A549 (cell line): ENCODE results near the gene SLC8A1. TPM values are rescaled to one million over a fixed set of nuclear protein-coding genes. Genes with fewer than 3 reads are reported as not detected.

Experiments used
- ATAC-seq, 2 experiments: fragments of 200-7000 bp in 1 of 2; fragments of >200 bp in 1 of 2; cut with Nextera tagmentation in 1 of 2; cut with Tn5 transposase in 1 of 2; 3 replicates each; pipeline versions ENCODE4 v1.8.0 to v1.9.1; 2018 to 2020; ENCODE audit warnings: mild to moderate bottlenecking in 1 of 2, moderate library complexity in 1 of 2
- CTCF ChIA-PET: fragments of 300-600 bp; sonication (Branson Sonifier 250); formaldehyde crosslinking; extraction: SDS; loops from one replicate; lab custom pipeline; 2021; ENCODE audit warnings: antibody characterized with exemption, inconsistent platforms; lab: Yijun Ruan, JAX
- POLR2A ChIA-PET: fragments of 350-600 bp; formaldehyde crosslinking; extraction: SDS; loops from one replicate; lab custom pipeline; 2021; ENCODE audit warnings: antibody characterized with exemption, inconsistent platforms; lab: Yijun Ruan, JAX
- DNase-seq, 2 experiments: peaks; one replicate each; pipeline versions ENCODE4 v3.0.0 to v3.0.0-alpha.2; 2011 to 2016; ENCODE audit warnings: low read depth in 1 of 2, low spot score in 1 of 2
- FAIRE-seq: peaks from 2 replicates; lab custom pipeline; 2011; peaks lifted over from hg19 to GRCh38; lab: Jason Lieb, UNC
- H3K27ac ChIP-seq, 2 experiments: fragments of >200 bp; sonication (Bioruptor Twin); formaldehyde crosslinking; 3 replicates each; pipeline ENCODE4 v1.5.1; 2016 to 2017
- H3K4me1 ChIP-seq: fragments of >200 bp; sonication (Bioruptor Twin); formaldehyde crosslinking; 3 replicates; pipeline ENCODE4 v1.6.1; 2016
- H3K4me2 ChIP-seq: fragments of >200 bp; sonication (Bioruptor Twin); formaldehyde crosslinking; 3 replicates; pipeline ENCODE4 v1.6.1; 2016
- H3K4me3 ChIP-seq: fragments of >200 bp; sonication (Bioruptor Twin); formaldehyde crosslinking; 3 replicates; pipeline ENCODE4 v1.5.1; 2016
- H3K9me3 ChIP-seq: fragments of >200 bp; sonication (Bioruptor Twin); formaldehyde crosslinking; 3 replicates; pipeline ENCODE4 v1.6.1; 2016
- ATOH8 ChIP-seq: fragments of 250-450 bp; sonication (Bioruptor Pico); IDR thresholded peaks from 2 replicates; pipeline ENCODE4 v1.5.0; 2020; ENCODE audit warnings: low read depth, mild to moderate bottlenecking, moderate library complexity
- CHD2 ChIP-seq: fragments of 150-350 bp; IDR thresholded peaks from 2 replicates; pipeline ENCODE4 v1.6.1; 2014; ENCODE audit warnings: low read length; ENCODE audit not compliant: partially characterized antibody
- CHD4 ChIP-seq: fragments of 200-600 bp; sonication (generic); IDR thresholded peaks from 2 replicates; pipeline ENCODE4 v1.6.1; 2016; ENCODE audit warnings: antibody characterized with exemption, mild to moderate bottlenecking, borderline replicate concordance
- EP300 ChIP-seq, 2 experiments: fragments of >200 bp; sonication (Bioruptor Twin); formaldehyde crosslinking; IDR thresholded peaks; 2 replicates in 1 of 2; 3 replicates in 1 of 2; pipeline ENCODE4 v1.6.1; 2016 to 2017
- FOSB ChIP-seq: fragments of 250-450 bp; sonication (Bioruptor Pico); IDR thresholded peaks from 2 replicates; pipeline ENCODE4 v1.5.0; 2020; ENCODE audit warnings: mild to moderate bottlenecking, moderate library complexity
- FOXS1 ChIP-seq: fragments of 250-450 bp; sonication (Bioruptor Pico); IDR thresholded peaks from 2 replicates; pipeline ENCODE4 v1.5.0; 2020; ENCODE audit warnings: mild to moderate bottlenecking, moderate library complexity
- HDAC2 ChIP-seq: fragments of 200-600 bp; sonication (generic); IDR thresholded peaks from 2 replicates; pipeline ENCODE4 v1.6.1; 2016
- HEYL ChIP-seq: fragments of 250-450 bp; sonication (Bioruptor Pico); IDR thresholded peaks from 2 replicates; pipeline ENCODE4 v1.8.0; 2021; ENCODE audit warnings: mild to moderate bottlenecking, moderate library complexity
- JUN ChIP-seq, 2 experiments: fragments of >200 bp; sonication (Bioruptor Twin); formaldehyde crosslinking; IDR thresholded peaks; 2 replicates in 1 of 2; 3 replicates in 1 of 2; pipeline ENCODE4 v1.6.1; 2016 to 2017
- MAFK ChIP-seq: fragments of 450-650 bp; IDR thresholded peaks from 2 replicates; pipeline ENCODE4 v1.6.1; 2014; ENCODE audit not compliant: partially characterized antibody
- MYC ChIP-seq: IDR thresholded peaks from 2 replicates; pipeline ENCODE4 v1.6.1; 2012; ENCODE audit warnings: mild to moderate bottlenecking, inconsistent platforms, low read length, improper control_type of control experiment, borderline replicate concordance
- NFE2L2 ChIP-seq: fragments of 150-350 bp; conservative IDR thresholded peaks from 2 replicates; pipeline ENCODE4 v1.6.1; 2014; ENCODE audit warnings: low read length
- NR3C1 ChIP-seq: fragments of >200 bp; sonication (Bioruptor Twin); formaldehyde crosslinking; IDR thresholded peaks from 3 replicates; pipeline ENCODE4 v1.6.1; 2017
- POLR2A ChIP-seq: IDR thresholded peaks from 2 replicates; pipeline ENCODE4 v1.6.1; 2012; ENCODE audit warnings: mild to moderate bottlenecking, low read length
- POLR2AphosphoS2 ChIP-seq: conservative IDR thresholded peaks from 2 replicates; pipeline ENCODE4 v1.6.1; 2012; ENCODE audit warnings: low read length, improper control_type of control experiment, inconsistent platforms
- RARB ChIP-seq: fragments of 250-450 bp; sonication (Bioruptor Pico); IDR thresholded peaks from 2 replicates; pipeline ENCODE4 v1.8.0; 2021; ENCODE audit warnings: mild to moderate bottlenecking, moderate library complexity
- RCOR1 ChIP-seq: fragments of 150-350 bp; IDR thresholded peaks from 2 replicates; pipeline ENCODE4 v1.6.1; 2014; ENCODE audit warnings: antibody characterized with exemption, low read length, low read depth
- SMC3 ChIP-seq: fragments of >200 bp; sonication (Bioruptor Twin); formaldehyde crosslinking; IDR thresholded peaks from 3 replicates; pipeline ENCODE4 v1.6.1; 2018; ENCODE audit warnings: inconsistent platforms
- SREBF2 ChIP-seq: fragments of 450-650 bp; IDR thresholded peaks from 2 replicates; pipeline ENCODE4 v1.6.1; 2014; ENCODE audit warnings: mild to moderate bottlenecking, moderate library complexity
- TFCP2L1 ChIP-seq: fragments of 250-450 bp; sonication (Bioruptor Pico); IDR thresholded peaks from 2 replicates; pipeline ENCODE4 v1.5.0; 2021; ENCODE audit warnings: mild to moderate bottlenecking
- TP53 ChIP-seq: fragments of 250-450 bp; sonication (Bioruptor Pico); IDR thresholded peaks from 2 replicates; pipeline ENCODE4 v1.5.0; 2021; ENCODE audit warnings: mild to moderate bottlenecking, moderate library complexity
- ZFP36 ChIP-seq: fragments of 450-650 bp; IDR thresholded peaks from 2 replicates; pipeline ENCODE4 v1.6.1; 2014; ENCODE audit warnings: borderline replicate concordance; ENCODE audit not compliant: partially characterized antibody
- ZNF302 ChIP-seq: fragments of 250-450 bp; sonication (Bioruptor Pico); IDR thresholded peaks from 2 replicates; pipeline ENCODE4 v1.9.0; 2021; ENCODE audit warnings: inconsistent platforms, mild to moderate bottlenecking, moderate library complexity
- WGBS: methylation state at CpG from one replicate; pipeline ENCODE4 v1.1.6; 2017; ENCODE audit errors: missing lambda C conversion rate; 5-methylcytosine and 5-hydroxymethylcytosine counted together
- polyA plus RNA-seq, 4 experiments: library from polyadenylated mRNA; depleted of rRNA in 3 of 4; stranded (reverse); fragments of >200 nt; fragmentation: RNase III in 1 of 4; extraction: RNeasy Plus Mini Kit Qiagen cat#74134 plus additional on column Dnase treatment in 1 of 4; gene quantifications; 2 replicates in 3 of 4; 3 replicates in 1 of 4; pipeline ENCODE4 v1.2.3, GENCODE V29; 2011 to 2017
- TF ChIP-seq, protein P1 (sequence below): fragments of 450-650 bp; IDR thresholded peaks from 2 replicates; pipeline ENCODE4 v1.6.1; 2014; ENCODE audit warnings: antibody characterized with exemption
- TF ChIP-seq, protein P2 (sequence below): fragments of 200-600 bp; sonication (generic); IDR thresholded peaks from 2 replicates; pipeline ENCODE4 v1.6.1; 2016; ENCODE audit warnings: antibody characterized with exemption, mild to moderate bottlenecking, moderate library complexity

Gene SLC8A1
- polyA plus RNA-seq, 2 of the 4 experiments (the other 2 are of a cell fraction), result 0.28 to 0.92 TPM

DNA sequence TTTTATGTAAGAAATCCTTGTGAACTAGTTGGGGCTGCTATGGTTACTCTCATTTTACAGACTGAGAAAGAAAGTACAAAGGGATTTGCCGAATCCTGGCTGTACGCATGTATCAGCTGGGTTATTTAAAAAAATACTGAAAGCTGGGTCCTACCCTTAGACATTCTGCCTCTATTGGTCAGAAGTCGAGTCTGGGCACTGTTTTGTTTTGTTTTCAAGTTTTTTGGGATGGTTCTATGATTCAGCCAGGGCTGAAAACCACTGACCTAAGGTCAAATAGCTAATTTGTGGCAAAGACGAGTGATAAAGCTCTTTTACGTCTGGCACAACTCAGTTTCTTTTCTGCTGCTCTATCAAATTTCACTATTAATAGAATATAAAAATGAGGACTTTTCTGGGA is 5.9 kb upstream of the SLC8A1 start:
- DNase-seq (no peak), ATAC-seq (no peak), FAIRE-seq (no peak)
- WGBS, result 72% methylated on average over 5 of the region's 5 CpGs
- no peak overlapping the region for H3K4me3 ChIP-seq
- H3K27ac ChIP-seq, result no peak overlapping the region
- H3K4me2 ChIP-seq, result no peak overlapping the region
- no peaks in the 10 kb centered on the region for H3K9me3 ChIP-seq
- TF ChIP-seq SMC3, result no peak
- no peak for TF ChIP-seq NFE2L2
- TF ChIP-seq TP53 (CRISPR knock-in tag), result no peak
- no peak for TF ChIP-seq FOSB (CRISPR knock-in tag)
- no peak for TF ChIP-seq CHD2
- TF ChIP-seq RCOR1, result no peak
- no peak for TF ChIP-seq POLR2A
- TF ChIP-seq HDAC2, result no peak
- no peak for TF ChIP-seq TFCP2L1 (CRISPR knock-in tag)
- TF ChIP-seq SREBF2, result no peak
- TF ChIP-seq, protein P1, sequence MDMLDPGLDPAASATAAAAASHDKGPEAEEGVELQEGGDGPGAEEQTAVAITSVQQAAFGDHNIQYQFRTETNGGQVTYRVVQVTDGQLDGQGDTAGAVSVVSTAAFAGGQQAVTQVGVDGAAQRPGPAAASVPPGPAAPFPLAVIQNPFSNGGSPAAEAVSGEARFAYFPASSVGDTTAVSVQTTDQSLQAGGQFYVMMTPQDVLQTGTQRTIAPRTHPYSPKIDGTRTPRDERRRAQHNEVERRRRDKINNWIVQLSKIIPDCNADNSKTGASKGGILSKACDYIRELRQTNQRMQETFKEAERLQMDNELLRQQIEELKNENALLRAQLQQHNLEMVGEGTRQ, result no peak
- no peak for TF ChIP-seq NR3C1
- no peak for TF ChIP-seq FOXS1
- TF ChIP-seq HEYL (CRISPR knock-in tag), result no peak
- no peak for TF ChIP-seq ZFP36
- no peak for TF ChIP-seq MAFK
- TF ChIP-seq, protein P2, sequence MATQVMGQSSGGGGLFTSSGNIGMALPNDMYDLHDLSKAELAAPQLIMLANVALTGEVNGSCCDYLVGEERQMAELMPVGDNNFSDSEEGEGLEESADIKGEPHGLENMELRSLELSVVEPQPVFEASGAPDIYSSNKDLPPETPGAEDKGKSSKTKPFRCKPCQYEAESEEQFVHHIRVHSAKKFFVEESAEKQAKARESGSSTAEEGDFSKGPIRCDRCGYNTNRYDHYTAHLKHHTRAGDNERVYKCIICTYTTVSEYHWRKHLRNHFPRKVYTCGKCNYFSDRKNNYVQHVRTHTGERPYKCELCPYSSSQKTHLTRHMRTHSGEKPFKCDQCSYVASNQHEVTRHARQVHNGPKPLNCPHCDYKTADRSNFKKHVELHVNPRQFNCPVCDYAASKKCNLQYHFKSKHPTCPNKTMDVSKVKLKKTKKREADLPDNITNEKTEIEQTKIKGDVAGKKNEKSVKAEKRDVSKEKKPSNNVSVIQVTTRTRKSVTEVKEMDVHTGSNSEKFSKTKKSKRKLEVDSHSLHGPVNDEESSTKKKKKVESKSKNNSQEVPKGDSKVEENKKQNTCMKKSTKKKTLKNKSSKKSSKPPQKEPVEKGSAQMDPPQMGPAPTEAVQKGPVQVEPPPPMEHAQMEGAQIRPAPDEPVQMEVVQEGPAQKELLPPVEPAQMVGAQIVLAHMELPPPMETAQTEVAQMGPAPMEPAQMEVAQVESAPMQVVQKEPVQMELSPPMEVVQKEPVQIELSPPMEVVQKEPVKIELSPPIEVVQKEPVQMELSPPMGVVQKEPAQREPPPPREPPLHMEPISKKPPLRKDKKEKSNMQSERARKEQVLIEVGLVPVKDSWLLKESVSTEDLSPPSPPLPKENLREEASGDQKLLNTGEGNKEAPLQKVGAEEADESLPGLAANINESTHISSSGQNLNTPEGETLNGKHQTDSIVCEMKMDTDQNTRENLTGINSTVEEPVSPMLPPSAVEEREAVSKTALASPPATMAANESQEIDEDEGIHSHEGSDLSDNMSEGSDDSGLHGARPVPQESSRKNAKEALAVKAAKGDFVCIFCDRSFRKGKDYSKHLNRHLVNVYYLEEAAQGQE, result no peak
- ChIA-PET POLR2A (no interaction called here), CTCF (no interaction called here)
- H3K4me1 ChIP-seq, result no peaks in the 10 kb centered on the region

DNA sequence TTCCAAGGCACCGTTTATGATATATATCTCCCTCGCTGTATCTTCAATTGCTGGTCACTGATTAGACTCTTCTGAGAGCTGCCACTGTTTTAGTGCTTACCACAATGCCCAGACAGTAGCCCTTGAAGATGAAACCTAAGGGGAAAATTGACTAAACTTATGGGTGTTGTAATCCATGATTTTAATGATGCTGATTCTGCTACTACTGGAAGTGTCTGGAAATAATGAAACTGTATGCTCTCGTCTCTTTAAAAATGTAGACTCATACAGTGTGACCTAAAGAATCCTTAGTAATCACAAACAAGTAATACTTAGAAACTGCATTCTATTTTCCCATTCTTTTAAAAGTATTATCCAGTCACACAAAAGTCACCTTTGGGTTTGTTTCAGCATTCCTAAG is 5.5 kb upstream of the SLC8A1 start:
- POLR2A ChIA-PET, result no interaction called here
- no peaks in the 10 kb centered on the region for H3K9me3 ChIP-seq
- CTCF ChIA-PET, result no interaction called here
- H3K4me3 ChIP-seq, result no peak overlapping the region
- H3K4me1 ChIP-seq, result no peaks in the 10 kb centered on the region
- DNase-seq (no peak), FAIRE-seq (no peak), ATAC-seq (no peak)
- no peak overlapping the region for H3K4me2 ChIP-seq
- H3K27ac ChIP-seq, result no peak overlapping the region
- WGBS, result 65% methylated on average over 3 of the region's 3 CpGs
- TF ChIP-seq HEYL (CRISPR knock-in tag) (no peak), CHD4 (no peak), MYC (no peak), SMC3 (no peak), ATOH8 (CRISPR knock-in tag) (no peak), POLR2AphosphoS2 (no peak), RARB (CRISPR knock-in tag) (no peak), ZNF302 (CRISPR knock-in tag) (no peak), JUN (IDR thresholded peaks at IDR 0.05) (no peak), EP300 (IDR thresholded peaks at IDR 0.05) (no peak)
